HG03342 (cell line): Measurements from ENCODE around the gene HNRNPK.
"Not testable (repeated sequence)": the region's sequence is repeated elsewhere in the genome, so short reads cannot be mapped to it uniquely, and the experiment has no call there.

Source experiments
- ATAC-seq: cut with Tn5 transposase; IDR thresholded peaks from one replicate; pipeline ENCODE4 v1.9.1; 2021; ENCODE audit warnings: mild to moderate bottlenecking, moderate library complexity; ENCODE audit not compliant: unreplicated experiment

Gene HNRNPK

GRCh38 chr9:83978992-83979811 lies 813 bp downstream of the HNRNPK start:
- peak; percentile 23 for ATAC-seq

GRCh38 chr9:83977196-83977595 lies 2.8 kb downstream of the HNRNPK start:
- ATAC-seq, result no peak

- ATAC-seq, result no peak
Observed at GRCh38 chr9:83976372-83976771, 3.6 kb downstream of the HNRNPK start.

GRCh38 chr9:83975300-83975699 lies 4.7 kb downstream of the HNRNPK start:
- ATAC-seq, result no peak

- no peak for ATAC-seq
Observed at GRCh38 chr9:83972286-83972685, 7.7 kb downstream of the HNRNPK start.

- ATAC-seq, result no peak
Observed at GRCh38 chr9:83971485-83971884, 8.5 kb downstream of the HNRNPK start.

GRCh38 chr9:83969602-83970001 lies 10.4 kb downstream of the HNRNPK start:
- no peak for ATAC-seq

- no peak for ATAC-seq
Observed at GRCh38 chr9:83967073-83967472, 12.9 kb downstream of the HNRNPK start.

GRCh38 chr9:83966209-83966582 lies 13.8 kb downstream of the HNRNPK start:
- no peak for ATAC-seq

GRCh38 chr9:83965350-83966208 lies 14.4 kb downstream of the HNRNPK start:
- ATAC-seq, result no peak

GRCh38 chr9:83964973-83965349 lies 15.1 kb downstream of the HNRNPK start:
- ATAC-seq, result no peak

GRCh38 chr9:83962165-83962564 lies 17.9 kb downstream of the HNRNPK start:
- no peak for ATAC-seq

- no peak for ATAC-seq
Observed at GRCh38 chr9:83960991-83961390, 19.0 kb downstream of the HNRNPK start.

- ATAC-seq, result no peak
Observed at GRCh38 chr9:83959061-83959460, 21.0 kb downstream of the HNRNPK start.

- no peak for ATAC-seq
Observed at GRCh38 chr9:83957248-83957513, 22.8 kb downstream of the HNRNPK start.

GRCh38 chr9:83956436-83957247 lies 23.4 kb downstream of the HNRNPK start:
- ATAC-seq, result peak; percentile 85

GRCh38 chr9:83956086-83956435 lies 24.0 kb downstream of the HNRNPK start:
- peak; percentile 48 for ATAC-seq

GRCh38 chr9:83948096-83948495 lies 31.9 kb downstream of the HNRNPK start:
- ATAC-seq, result not testable (repeated sequence)

- ATAC-seq, result no peak
Observed at GRCh38 chr9:83940590-83941303, 39.3 kb downstream of the HNRNPK start.

GRCh38 chr9:83937861-83938455 lies 42.1 kb downstream of the HNRNPK start:
- ATAC-seq, result peak; percentile 76

- ATAC-seq, result no peak
Observed at GRCh38 chr9:83936523-83936922, 43.5 kb downstream of the HNRNPK start.
